Measurements from ENCODE around the gene ABAT. TPM values are rescaled to one million over a fixed set of nuclear protein-coding genes. Genes with fewer than 3 reads are reported as not detected.

Gene ABAT
- 2.6 TPM for total RNA-seq
- long read RNA-seq, partial matches to known transcripts, result 1 of 4 reads
- long read RNA-seq, other reads (novel, unspliced or antisense), result 3 of 4 reads

DNA sequence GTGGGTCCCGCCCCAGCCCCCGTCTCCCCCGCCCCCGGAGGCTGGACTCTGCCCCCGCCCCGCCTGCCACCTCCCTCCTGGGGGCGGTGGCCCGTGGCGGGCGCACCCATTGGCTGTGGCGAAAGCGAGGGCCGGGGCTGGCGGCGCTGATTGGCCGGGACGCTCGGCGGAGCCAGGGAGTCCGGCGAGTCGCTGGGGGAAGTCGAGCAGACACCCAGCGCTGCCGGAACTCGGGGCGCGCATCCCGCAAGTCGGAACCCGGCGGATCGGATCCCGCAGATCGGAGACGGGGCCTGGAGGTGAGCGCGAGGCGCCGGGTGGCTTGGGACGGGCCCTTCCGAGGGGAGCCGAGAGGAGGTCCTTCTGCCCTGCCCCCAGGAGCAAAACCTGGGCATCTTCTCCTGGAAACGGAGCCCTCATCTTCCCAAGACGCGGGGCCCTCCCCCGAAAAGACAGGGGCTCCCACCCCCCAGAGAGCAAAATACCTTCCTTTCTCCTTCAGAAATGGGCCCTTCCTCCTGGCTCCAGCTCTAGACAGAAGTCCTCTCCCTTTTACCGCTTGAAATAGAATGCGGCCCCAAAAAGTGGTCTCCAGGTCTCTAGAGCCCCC lies at the start of gene ABAT:
Gene ABAT (plus strand): TSS at position 205 of the 610 bp plus-strand sequence. CDS start 61,123 bp downstream, outside the sequence.
- intact Hi-C loops (cut with micrococcal nuclease), result no loop called here
- peak; percentile 94 for DNase-seq
- ATAC-seq, result peak; percentile 100

DNA sequence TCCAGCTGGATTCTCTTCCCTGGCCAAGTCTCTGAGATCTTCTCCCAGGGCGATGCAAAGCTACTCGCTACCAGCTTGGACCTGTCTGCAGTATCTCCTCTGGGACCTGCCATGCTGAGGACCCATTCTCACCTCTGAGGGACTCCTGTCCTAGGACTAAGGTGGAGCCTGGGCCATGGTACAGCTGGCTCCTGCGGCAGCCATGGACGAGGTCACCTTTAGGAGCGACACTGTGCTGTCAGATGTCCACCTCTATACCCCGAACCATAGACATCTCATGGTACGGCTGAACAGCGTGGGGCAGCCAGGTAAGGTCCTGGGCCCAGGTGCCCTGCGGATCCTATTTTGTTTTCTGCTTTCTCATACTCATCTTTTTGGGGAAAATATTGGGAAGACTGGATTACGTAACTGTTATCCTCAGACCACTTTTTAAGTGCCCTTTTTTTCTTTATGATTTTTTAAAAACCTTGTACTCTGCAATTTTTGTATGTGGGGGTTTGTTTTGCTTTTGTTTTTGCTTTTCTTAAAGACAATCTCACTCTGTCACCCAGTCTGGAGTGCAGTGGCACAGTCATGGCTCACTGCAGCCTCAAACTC lies 48.8 kb upstream of the ABAT start:
- intact Hi-C loops (cut with micrococcal nuclease), result no loop called here
- no peak for ATAC-seq
- no peak for DNase-seq

DNA sequence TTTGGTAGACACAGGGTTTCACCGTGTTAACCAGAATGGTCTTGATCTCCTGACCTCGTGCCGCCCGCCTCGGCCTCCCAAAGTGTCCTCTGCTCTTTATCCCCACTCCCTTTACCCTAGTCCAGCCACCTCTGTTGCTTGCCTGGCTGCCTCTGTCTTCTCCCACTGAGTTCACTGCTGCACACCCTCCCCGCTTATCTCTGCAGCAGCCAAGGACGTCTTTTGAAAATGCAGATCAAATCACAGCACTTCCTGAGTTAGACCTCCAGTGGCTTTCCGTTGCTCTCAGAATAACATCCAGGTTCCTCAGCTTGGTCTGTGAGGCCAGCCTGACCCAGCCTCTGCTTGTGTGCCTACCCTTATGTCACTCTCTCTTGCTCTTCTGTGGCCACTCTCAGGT lies 47.5 kb upstream of the ABAT start:
- ATAC-seq (no peak), DNase-seq (no peak)
- intact Hi-C loops (cut with micrococcal nuclease), result no loop called here

DNA sequence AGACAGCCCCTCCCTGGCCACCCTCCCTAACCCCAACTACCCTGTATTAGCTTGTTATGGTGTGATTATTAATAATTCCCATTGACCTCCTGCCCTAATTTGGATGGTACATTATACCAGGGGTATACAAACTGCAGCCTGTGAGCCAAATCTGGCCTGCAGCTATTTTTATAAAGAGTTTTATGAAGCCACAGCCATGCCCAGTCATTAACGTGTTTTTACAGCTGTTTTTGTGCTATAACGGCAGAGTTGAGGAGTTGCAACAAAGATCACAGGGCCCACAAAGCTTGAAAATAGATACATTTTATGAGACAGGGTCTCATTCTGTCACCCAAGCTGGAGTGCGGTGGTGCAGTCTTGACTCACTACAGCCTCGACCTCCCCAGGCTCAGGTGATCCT lies 47.0 kb upstream of the ABAT start:
- DNase-seq, result no peak
- intact Hi-C loops (cut with micrococcal nuclease), result no loop called here
- ATAC-seq, result no peak

DNA sequence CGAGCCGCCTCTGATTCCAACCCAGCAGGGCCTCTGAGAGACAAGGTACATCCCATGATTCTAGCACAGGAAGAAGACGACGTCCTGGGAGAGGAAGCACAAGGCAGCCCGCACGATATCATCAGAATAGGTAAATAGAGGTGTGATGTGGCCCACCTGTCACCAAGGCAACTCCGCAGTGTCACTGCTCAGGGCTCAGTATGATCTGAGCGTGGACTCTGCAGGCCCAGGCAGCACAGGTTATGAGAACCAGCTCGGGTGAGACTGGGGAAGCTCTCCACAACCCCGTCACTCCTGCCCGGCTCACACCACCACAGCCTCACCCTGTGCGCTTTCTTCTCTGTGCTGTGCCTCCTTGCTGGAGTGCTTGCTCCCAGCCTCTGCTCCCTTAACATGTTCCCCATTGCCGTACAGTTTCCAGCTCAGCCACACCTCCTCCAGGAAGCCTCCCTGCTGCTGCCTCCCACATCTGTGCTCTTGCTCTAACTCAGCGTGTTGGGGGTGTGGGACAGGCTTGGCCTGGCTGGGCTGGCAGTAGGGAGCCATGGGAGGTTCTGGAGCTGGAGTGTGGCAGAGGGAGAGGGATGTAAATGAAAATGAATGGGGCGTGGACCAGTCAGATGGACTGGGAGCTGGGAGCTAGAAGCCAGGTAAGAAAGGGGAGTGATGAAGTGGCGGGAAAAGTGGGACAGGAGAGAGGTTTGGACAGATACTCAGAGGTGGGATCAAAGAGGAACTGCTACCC lies 45.3 kb upstream of the ABAT start:
- intact Hi-C loops (cut with micrococcal nuclease), result no loop called here
- no peak for ATAC-seq

DNA sequence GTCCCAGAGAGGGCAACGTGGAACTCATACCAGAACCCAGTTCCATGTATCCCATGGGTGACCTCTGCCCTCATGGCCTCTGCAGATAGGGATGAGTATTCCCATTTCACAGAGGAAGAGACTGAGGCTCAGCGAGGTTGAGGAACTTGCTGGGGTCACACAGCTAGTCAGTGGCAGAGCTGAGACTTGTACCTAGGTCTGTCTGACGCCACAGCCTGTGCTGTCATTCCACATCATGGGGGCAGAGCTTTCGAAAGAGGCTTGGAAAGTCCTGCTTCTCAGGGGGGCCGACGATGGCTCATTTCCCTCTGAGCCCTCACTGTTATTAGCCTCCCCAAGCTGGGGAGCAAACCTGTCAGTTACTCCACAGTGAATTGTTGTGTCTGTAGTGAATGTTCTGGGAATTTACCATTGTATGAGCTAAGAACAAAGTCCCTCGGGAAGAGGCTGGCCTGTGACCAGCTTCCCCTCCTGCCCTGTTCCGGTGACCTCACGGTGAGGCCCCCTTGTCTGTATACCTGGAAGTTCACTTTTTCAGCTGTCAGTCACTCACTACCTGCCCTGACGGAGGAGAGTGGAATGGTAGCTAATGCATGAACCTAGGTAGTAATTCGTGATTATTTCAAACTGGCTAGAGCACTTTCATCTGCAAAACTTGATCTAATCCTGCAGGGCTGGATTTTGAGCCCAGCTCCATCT lies 44.0 kb upstream of the ABAT start:
- no peak for ATAC-seq
- no peak for DNase-seq
- intact Hi-C loops (cut with micrococcal nuclease), result no loop called here

More for the DNA sequence above, 45.3 kb upstream of the ABAT start:
- no peak for DNase-seq

DNA sequence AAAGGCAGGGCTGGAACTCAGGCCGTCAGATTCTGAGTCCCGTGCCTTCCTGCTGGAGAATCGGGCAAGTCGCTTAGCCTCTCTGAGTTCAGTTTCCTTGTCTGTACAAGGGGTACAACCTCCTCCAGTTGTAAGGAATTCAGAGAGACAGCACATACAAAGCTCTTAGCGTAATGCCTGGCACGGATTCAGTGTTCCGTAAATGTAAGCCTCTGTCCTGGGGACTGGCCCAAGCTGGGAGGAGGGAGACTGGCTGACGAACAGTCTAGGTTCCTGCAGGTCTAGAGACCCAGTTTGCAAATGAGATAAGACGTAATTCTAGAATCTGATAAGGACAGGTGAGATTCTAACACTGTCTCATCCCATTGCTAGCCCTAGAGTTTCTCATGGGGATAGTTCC lies 43.0 kb upstream of the ABAT start:
- intact Hi-C loops (cut with micrococcal nuclease), result no loop called here
- DNase-seq (no peak), ATAC-seq (no peak)

DNA sequence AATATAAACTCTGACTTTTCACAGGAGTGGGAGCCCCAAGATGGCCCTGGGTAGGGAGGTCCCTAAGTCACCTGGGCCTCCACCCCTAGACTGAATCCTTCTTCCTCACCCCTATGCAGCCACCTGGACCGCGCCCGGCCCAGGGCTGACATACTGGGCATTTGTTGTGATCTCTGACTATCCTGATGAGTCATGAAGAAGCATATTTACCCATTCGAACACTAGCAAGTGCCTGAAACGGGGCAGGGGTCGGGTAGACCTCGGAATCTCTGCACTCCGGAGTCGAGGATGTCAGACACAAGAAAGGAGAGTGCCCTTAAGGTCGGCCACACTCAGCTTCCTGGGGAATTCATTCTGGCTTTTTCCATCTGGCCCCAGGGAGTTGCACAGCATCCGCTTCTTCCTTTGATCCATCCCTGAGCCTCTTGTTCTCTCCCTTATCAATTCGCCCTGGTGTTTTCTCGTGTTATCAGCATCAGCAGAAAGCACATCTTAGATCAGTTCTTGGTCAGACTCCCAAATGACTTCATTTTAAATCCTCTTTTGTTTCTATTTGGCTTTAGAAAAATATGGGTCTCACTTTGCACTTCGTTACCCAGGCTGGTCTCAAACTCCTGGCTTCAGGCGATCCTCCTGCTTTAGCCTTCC lies 42.5 kb upstream of the ABAT start:
- ATAC-seq (no peak), DNase-seq (no peak)
- intact Hi-C loops (cut with micrococcal nuclease), result no loop called here

DNA sequence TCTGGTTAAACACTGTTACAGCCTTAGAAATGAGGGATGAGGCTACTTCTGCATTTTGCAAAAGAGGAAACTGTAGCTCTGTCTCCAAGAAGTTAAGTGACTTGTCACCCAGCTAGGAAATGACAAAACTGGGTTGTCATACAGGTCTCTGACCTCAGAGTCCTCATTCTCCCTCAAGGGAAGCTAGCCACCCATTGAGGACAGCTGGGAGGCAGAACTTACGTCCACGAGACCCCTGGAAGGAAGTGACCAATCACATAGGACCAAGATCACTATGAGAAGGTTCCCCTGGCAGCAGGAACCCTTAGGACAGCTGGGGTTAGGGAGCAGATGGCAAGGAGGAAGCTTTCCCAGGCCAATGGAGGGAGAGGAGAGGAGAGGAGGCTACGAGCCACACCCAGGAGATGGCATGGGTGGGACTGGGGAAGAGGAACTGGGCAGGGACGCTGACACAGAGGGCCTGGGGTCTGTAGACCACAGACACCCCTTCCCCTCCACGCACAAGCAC lies 41.7 kb upstream of the ABAT start:
- intact Hi-C loops (cut with micrococcal nuclease), result no loop called here
- DNase-seq (peak; percentile 51), ATAC-seq (peak; percentile 80)

DNA sequence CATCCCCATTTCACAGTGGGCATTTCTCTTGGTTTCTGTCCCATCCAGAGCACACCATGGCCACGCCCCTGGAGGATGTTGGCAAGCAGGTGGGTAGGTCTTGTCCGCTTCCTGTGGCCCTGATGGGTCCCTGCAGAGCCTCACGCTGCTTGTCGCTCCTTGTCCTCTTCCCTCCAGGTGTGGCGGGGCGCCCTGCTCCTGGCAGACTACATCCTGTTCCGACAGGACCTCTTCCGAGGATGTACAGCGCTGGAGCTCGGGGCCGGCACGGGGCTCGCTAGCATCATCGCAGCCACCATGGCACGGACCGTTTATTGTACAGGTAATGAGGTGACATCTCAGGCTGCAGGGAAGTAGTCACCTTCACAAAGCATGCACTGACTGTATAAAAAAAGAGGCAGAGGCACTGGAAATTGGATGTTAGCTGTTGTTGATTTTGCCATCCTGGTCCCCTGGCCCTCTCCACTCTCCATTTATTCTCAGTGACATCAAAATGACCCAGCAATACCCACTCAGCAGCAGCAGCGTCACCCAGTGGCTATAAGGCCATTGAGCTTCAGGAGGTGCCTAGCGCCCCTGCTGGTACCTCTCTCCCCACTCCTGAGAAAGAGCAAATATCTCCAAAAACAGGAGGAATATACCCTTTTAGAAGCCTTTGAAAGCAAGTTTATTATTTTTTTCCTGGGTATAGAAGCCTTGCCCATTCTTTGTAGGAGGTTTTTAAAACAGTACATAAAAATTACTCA lies 39.3 kb upstream of the ABAT start:
- DNase-seq (no peak), ATAC-seq (no peak)
- intact Hi-C loops (cut with micrococcal nuclease), result no loop called here

DNA sequence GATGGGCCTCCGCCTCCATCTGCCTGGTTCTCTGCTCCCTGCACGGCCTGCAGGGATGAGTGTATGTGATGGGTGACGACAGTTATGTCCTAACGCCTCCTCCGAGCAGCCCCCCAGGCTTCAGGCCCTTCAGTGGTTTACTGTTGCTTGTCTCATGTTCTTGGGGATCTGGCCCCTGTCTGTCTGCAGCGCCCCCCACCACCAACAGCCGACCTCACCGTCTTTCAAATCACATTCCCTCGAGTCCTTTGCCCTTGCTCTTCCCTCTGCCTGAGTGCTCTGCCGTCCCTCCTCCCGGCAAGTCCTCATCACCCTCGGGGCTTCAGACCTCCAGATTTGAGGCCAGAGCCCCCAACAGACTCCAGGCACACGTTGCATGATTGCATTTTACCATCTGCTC lies 34.7 kb upstream of the ABAT start:
- ATAC-seq, result no peak
- DNase-seq, result no peak
- intact Hi-C loops (cut with micrococcal nuclease), result no loop called here

DNA sequence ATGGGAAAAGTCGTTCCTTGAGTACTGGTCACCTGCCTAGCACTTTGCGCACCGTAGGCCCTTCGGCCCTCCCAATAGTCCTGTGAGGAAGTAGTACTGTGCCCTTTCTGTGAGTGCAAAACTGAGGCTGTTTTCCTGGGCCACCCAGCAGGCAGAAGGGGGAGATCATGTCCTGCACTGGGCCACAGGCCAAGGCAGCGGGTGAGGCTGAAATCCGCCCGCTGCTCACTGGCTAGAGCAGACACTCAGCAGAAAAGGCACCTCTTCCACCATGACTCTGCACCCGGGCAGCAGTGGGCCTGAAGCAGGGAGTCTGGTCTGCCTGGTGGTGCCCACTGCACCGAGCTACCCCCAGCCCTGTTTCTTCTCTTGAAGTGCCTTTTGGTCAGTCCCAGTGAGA lies 32.7 kb upstream of the ABAT start:
- no peak for DNase-seq
- peak; percentile 23 for ATAC-seq
- intact Hi-C loops (cut with micrococcal nuclease), result no loop called here

DNA sequence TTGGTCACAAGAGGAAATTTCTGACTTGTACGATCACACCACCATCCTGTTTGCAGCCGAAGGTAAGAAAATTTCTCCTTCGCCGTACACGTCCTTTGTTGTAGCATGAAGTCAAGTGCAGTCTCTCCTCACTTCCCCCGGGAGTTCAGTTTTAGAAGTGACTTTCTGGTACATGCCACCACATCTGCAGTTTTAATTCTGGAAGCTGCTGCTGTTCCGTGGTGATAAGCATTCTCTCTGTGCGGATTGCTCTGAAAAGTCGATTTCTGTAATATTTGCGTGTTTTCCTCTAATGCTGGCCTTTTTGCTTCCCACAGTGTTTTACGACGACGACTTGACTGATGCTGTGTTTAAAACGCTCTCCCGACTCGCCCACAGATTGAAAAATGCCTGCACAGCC lies 32.3 kb upstream of the ABAT start:
- intact Hi-C loops (cut with micrococcal nuclease), result no loop called here
- DNase-seq (no peak), ATAC-seq (no peak)

DNA sequence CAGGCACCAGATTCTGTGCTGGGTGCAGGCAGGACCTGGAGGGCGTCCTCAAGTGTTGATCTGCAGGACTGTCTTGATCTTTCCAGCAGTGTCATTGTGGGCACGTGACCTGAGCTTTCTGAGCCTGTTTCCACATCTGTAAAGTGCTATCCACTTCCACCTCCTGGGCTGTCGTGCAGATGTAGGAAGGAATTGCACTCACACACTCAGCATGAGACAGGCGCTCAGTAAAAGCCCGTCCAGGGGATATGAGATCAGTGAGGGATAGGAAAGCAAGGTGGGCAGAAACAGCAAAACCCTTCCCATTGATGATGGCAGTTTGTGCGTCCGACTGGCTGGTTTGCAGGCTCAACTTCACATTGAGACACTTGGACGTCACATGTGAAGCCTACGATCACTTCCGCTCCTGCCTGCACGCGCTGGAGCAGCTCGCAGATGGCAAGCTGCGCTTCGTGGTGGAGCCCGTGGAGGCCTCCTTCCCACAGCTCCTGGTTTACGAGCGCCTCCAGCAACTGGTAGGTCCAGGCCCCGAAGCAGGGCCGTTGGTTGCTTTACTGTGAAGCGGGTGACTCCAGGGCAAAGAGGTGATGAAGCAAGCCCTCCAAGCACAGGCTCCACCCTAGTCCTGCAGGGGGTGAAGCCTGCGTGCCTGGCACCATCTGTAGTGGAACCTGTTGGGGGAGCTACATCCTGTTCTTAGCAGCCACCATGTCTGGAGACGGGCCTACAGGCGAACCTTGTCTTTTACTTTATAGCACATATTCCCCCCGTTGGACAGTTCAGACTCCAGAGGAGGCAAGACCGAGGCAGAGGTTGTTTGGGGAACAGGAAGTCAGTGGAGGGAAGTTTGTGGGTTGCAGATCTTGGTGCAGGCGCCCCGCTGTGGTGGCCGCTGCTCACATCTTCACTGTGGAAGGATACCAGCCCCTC lies 29.9 kb upstream of the ABAT start:
- ATAC-seq (peak; percentile 73), DNase-seq (peak; percentile 58)
- intact Hi-C loops (cut with micrococcal nuclease), result no loop called here

DNA sequence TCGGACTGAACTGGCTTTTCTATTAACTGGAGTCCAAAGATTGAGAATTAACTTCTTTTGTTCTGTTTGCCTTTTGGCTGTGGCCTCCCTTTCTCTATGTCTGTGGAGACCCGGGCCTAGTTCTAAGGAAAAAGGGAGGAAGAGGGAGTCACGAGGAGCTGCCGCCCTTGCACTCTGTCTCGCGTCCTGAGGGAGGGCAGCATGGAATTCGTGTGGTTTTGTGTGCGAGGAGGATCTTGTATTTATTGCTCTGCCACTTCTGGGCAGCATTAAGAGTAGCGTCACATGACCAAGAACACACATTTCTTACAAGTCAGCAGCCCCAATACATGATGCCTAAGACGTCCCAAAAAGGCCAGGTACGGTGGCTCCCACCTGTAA lies 29.3 kb upstream of the ABAT start:
- ATAC-seq (no peak), DNase-seq (no peak)
- intact Hi-C loops (cut with micrococcal nuclease), result no loop called here

DNA sequence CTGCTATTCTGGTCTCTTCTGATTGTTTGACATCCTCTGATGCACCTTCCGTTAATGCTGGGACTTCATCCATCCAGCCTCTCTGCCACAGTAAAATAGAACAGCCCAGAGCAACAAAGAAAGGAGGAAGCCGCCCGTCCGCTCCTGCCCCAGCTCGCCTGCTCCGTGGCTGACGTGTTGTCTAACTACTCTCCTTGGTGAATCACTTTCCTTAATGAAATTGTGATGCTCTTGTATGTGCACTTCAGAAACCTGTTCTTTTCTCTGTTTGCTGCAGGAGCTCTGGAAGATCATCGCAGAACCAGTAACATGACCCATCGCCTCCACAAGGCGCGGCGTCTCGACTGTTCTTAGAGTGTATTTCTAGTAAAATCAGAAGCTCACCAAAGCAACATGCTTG lies 28.6 kb upstream of the ABAT start:
- ATAC-seq (no peak), DNase-seq (no peak)
- intact Hi-C loops (cut with micrococcal nuclease), result no loop called here

DNA sequence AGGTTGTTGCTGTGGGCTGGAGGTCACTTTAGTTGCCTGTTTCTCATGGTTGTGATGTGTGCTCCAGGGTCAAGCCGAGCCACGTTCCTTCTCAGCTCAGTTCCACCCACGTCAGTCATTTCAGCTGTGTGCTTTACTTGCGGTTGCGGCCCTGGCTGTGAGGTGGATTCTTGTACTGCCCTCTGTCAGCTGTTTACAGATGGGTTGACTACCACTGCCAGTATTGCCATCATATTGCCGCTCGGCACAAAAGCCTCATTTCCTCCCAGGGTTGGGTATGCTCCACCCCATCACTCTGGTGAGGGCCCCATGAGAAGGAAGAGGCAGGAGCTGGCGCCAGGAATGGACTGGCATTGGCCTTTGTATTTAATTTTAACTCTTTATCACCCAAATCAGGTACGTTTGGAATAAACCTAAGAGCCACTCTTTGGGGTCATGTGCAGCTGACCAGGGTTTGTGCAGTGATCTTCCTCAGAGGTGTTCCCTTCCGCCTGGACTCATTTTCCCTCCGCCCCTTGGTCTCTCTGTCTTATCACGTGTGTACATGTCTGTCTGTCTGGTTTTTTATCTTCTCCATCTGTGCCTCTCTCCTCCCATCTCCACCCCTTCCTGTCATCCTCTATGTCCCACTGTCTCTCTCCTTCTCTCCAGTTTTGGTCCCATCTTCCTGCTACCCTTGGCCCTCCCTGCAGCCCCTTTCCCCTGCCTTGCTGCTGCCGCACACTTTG lies 27.9 kb upstream of the ABAT start:
- intact Hi-C loops (cut with micrococcal nuclease), result no loop called here
- ATAC-seq (no peak), DNase-seq (no peak)

Data from left ventricle myocardium superior (tissue), 1 donor.